Cardiac fibroblast (primary cell): ENCODE results near the gene USP44.

ENCODE experiments used
- DNase-seq, 2 donors: peaks; one replicate each; pipeline versions ENCODE4 v3.0.0 to v3.0.0-alpha.2; 2010; ENCODE audit warnings: low read depth in 2 of 2
- H3K4me3 ChIP-seq, 2 donors: replicated peaks in 1 of 2; 1 replicate in 1 of 2; 2 replicates in 1 of 2; pipeline ENCODE4 v1.5.1; 2011; ENCODE audit warnings: low read depth in 2 of 2, low read length in 2 of 2, mild to moderate bottlenecking in 2 of 2, moderate library complexity in 1 of 2
- CTCF ChIP-seq: IDR thresholded peaks from one replicate; pipeline ENCODE4 v1.5.1; 2011; ENCODE audit warnings: low read depth, mild to moderate bottlenecking, low read length, inconsistent platforms

USP44 gene

GRCh38 chr12:95481888-95482287, 69.4 kb downstream of the USP44 start:
- H3K4me3 ChIP-seq, result no peak overlapping the region
- TF ChIP-seq CTCF, result no peak
- no peak for DNase-seq

GRCh38 chr12:95481072-95481471, 70.2 kb downstream of the USP44 start:
- peak; percentile 4 for TF ChIP-seq CTCF
- no peak overlapping the region for H3K4me3 ChIP-seq
- no peak for DNase-seq

GRCh38 chr12:95480230-95480629, 71.0 kb downstream of the USP44 start:
- peak in 1 of 2 donors; percentile 47 for DNase-seq
- H3K4me3 ChIP-seq, result no peak overlapping the region
- no peak for TF ChIP-seq CTCF

GRCh38 chr12:95474660-95474958, 76.7 kb downstream of the USP44 start:
- TF ChIP-seq CTCF, result no peak
- H3K4me3 ChIP-seq, result peak overlapping the region; percentile 86 to 93
- no peak for DNase-seq

GRCh38 chr12:95473884-95474659, 77.2 kb downstream of the USP44 start, which contains the start of gene METAP2:
Gene METAP2 (plus strand): TSS chr12:95474152. CDS start chr12:95474180, 28 bp downstream.
- no peak for TF ChIP-seq CTCF
- DNase-seq, result peak; percentile 96 to 98
- H3K4me3 ChIP-seq, result peak within 1 kb of the TSS; percentile 86 to 93

- peak overlapping the region; percentile 86 to 93 for H3K4me3 ChIP-seq
- peak; percentile 60 for DNase-seq
- no peak for TF ChIP-seq CTCF
These were observed 77.9 kb downstream of the USP44 start for GRCh38 chr12:95473231-95473883.
